T-helper 9 cell (primary cell): ENCODE results near the gene PAGE4.

Experiments
- DNase-seq: peaks from one replicate; pipeline ENCODE4 v3.0.0-alpha.2; 2020

PAGE4 gene

GRCh38 chrX:49877397-49878101 lies 48.4 kb downstream of the PAGE4 start:
- DNase-seq = no peak

DNA sequence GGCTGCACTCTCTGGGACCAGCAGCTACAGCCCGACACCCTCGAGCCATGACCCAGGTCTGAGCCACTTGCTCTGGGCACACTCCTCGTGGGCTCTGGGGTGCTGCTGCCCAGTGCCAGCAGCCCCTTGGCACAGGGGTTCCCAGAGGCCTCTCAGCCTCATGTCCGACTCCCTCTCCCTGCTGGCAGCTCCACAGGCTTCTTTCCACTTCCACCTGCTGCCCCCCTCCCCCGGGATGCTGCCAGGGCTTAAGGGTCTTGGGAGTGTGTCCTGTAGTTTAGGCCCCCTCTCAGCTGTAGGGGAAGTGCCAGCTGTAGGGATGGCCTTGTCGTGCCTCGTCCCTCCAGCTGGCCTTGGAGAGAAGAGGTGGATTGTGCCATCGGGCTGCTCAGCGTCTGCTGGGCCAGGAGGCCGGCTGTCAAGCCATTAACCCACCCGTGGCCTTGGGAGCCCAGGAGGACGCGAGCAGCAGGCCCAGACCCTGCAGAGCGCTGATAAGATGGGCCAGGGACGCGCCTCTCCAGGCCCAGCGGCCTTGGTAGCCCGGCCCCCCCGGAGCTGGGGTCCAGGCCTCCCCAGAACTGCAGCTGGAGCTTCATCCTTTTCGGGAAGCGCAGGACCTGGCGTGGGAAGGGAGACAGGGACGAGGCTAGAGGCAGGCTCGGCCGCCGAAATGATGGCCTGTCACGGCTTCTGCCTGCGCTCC lies 49.2 kb downstream of the PAGE4 start:
- no peak for DNase-seq

DNA sequence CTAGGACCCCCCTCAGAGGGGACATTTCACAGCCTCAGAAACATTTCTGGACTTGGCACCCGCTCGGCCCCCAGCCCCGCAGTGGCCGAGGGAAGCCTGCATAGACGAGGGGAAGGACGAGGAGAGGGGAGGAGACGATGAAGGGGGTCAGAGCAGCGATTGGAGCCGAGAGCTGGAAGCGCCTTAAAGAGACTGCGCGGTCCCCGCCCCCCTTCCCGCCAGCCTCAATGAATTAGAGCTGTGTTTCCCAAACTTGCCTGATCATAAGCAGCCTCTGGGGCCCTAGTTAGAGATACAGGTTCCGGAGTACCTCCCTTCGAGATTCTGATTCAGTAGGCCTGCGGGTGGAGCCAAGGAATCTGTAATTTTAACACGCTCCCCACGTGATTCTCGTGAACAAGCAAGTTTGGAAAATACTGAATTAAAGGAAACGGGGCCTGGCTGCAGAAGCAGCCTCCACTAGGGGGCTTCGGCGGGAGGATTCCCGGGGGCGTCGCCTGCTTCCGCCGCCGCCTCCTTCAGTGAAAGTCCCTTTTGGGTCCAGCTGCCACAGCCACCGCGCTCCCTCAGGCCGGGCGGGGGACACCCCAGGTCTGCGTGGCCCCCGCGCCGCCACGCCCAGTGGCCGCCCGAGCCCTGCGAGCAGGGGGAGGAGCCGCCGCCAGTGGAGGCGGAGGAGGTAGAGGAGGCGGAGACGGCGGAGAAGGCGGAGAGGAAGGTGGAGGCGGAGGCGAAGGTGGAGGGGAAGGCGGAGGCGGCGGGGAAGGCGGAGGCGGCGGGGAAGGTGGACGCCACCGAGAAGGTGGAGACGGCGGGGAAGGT lies 49.9 kb downstream of the PAGE4 start, which contains the start of gene USP27X:
Gene USP27X (plus strand): TSS at position 651 of the 822 bp plus-strand sequence. CDS start 824 bp downstream, outside the sequence.
- DNase-seq = peak; percentile 74

DNA sequence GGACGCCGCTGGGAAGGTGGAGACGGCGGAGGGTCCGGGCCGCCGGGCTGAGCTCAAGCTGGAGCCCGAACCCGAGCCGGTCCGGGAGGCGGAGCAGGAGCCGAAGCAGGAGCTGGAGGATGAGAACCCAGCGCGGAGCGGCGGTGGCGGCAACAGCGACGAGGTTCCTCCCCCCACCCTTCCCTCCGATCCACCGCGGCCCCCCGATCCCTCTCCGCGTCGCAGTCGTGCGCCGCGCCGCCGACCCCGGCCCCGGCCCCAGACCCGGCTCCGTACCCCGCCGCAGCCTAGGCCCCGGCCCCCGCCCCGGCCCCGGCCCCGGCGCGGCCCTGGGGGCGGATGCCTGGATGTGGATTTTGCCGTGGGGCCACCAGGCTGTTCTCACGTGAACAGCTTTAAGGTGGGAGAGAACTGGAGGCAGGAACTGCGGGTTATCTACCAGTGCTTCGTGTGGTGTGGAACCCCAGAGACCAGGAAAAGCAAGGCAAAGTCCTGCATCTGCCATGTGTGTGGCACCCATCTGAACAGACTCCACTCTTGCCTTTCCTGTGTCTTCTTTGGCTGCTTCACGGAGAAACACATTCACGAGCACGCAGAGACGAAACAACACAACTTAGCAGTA lies 50.7 kb downstream of the PAGE4 start:
- DNase-seq = no peak

- no peak for DNase-seq
Observed at GRCh38 chrX:49880668-49881067, 51.6 kb downstream of the PAGE4 start.
